ENCODE data around the gene SUGP1.

SUGP1 gene, protein sequence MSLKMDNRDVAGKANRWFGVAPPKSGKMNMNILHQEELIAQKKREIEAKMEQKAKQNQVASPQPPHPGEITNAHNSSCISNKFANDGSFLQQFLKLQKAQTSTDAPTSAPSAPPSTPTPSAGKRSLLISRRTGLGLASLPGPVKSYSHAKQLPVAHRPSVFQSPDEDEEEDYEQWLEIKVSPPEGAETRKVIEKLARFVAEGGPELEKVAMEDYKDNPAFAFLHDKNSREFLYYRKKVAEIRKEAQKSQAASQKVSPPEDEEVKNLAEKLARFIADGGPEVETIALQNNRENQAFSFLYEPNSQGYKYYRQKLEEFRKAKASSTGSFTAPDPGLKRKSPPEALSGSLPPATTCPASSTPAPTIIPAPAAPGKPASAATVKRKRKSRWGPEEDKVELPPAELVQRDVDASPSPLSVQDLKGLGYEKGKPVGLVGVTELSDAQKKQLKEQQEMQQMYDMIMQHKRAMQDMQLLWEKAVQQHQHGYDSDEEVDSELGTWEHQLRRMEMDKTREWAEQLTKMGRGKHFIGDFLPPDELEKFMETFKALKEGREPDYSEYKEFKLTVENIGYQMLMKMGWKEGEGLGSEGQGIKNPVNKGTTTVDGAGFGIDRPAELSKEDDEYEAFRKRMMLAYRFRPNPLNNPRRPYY
- total RNA-seq, result 33.4 to 54.4 (median 44.5) reads per million in 9 experiments

DNA sequence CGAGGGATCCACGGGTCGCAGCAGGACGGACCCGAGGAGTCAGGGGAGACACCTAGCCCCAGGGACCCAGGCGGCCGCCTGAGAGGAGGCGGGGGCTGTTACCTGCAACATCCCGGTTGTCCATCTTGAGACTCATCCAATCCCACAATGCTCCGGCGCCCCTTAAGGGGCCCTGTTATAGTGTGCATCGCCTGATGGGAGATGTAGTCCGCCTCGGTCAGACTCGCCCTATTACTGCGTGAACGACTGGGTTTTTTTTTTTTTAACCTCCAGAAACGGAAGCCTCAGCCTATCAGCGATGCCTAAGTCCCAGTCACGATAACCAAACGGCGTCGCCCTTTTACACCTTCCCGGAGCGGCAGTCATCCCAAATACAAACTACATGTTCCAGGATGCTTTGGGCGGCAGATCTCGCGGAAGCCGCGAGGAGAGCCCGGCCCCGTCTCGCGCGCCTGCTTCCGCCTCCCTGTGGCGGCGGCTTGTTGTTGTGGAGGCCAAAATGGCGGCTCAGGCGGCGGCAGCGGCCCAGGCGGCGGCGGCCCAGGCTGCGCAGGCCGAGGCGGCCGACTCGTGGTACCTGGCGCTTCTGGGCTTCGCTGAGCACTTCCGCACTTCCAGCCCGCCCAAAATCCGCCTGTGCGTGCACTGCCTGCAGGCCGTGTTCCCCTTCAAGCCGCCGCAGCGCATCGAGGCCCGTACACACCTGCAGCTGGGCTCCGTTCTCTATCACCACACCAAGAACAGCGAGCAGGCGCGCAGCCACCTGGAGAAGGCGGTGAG, at the start of gene SUGP1, which contains the start of gene MAU2:
TSS of gene SUGP1 (minus strand) at position 149 of the 780 bp plus-strand sequence. CDS start at position 136, 13 bp downstream.
TSS of gene MAU2 (plus strand) at position 469 of the 780 bp plus-strand sequence. CDS start at position 500, 31 bp downstream.
- peaks cover 24 to 31% of the 10 kb centered on the region in 2 donors for H3K4me1 Mint-ChIP-seq (ENCODE audit: low read depth in 2 of 2)

DNA sequence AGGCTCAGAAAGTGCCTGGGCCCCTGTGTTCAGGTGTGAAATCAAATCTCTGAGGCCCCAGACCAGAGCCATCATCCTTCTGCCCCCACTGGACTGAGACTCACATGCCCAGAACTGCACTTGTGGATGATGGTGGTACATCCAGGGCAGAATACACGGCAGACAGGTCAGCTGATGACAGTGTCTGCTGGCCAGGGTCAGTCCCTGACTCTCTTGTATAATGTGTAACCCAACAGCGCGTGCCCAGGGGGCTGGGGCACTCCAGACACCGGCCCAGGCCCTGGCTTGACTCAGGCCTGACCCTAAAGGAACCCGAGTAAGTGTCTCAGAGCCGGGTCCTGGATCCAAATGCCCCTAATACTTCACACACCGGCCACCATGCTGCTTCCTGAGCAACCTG, 47.8 kb upstream of the SUGP1 start:
- ATAC-seq (replicated peaks) (no peak), DNase-seq (no peak)
- no peak overlapping the region for H3K4me3 Mint-ChIP-seq
- H3K4me1 Mint-ChIP-seq (ENCODE audit: low read depth in 2 of 2), result peaks cover 18 to 19% of the 10 kb centered on the region in 2 donors
- H3K27me3 Mint-ChIP-seq, result no peaks in the 10 kb centered on the region
- H3K27ac Mint-ChIP-seq, result no peak overlapping the region
- peaks cover 6% of the 10 kb centered on the region for H3K36me3 Mint-ChIP-seq (ENCODE audit: insufficient read depth)
- H3K9me3 Mint-ChIP-seq, result no peaks in the 10 kb centered on the region

More for the DNA sequence above, at the start of gene SUGP1, which contains the start of gene MAU2:
- peaks cover 35% of the 10 kb centered on the region for H3K36me3 Mint-ChIP-seq (ENCODE audit: insufficient read depth)
- peak within 1 kb of the TSS; percentile 93 to 95 for H3K4me3 Mint-ChIP-seq
- no peaks in the 10 kb centered on the region for H3K9me3 Mint-ChIP-seq
- DNase-seq (peak; percentile 87 to 88 (median 88)), ATAC-seq (replicated peaks) (peak; percentile 87)
- H3K27ac Mint-ChIP-seq, result peak within 1 kb of the TSS; percentile 97 to 98
- H3K27me3 Mint-ChIP-seq, result no peaks in the 10 kb centered on the region

GRCh38 chr19:19366434-19367396, 46.4 kb upstream of the SUGP1 start:
- H3K4me3 Mint-ChIP-seq, result peak overlapping the region; percentile 48 to 64
- peaks cover 6% of the 10 kb centered on the region for H3K36me3 Mint-ChIP-seq (ENCODE audit: insufficient read depth)
- peaks cover 15 to 17% of the 10 kb centered on the region in 2 donors for H3K4me1 Mint-ChIP-seq (ENCODE audit: low read depth in 2 of 2)
- H3K9me3 Mint-ChIP-seq, result no peaks in the 10 kb centered on the region
- DNase-seq (peak; percentile 48 to 69 (median 62)), ATAC-seq (replicated peaks) (peak; percentile 75)
- H3K27ac Mint-ChIP-seq, result peak overlapping the region in 1 of 2 donors; percentile 54
- no peaks in the 10 kb centered on the region for H3K27me3 Mint-ChIP-seq

DNA sequence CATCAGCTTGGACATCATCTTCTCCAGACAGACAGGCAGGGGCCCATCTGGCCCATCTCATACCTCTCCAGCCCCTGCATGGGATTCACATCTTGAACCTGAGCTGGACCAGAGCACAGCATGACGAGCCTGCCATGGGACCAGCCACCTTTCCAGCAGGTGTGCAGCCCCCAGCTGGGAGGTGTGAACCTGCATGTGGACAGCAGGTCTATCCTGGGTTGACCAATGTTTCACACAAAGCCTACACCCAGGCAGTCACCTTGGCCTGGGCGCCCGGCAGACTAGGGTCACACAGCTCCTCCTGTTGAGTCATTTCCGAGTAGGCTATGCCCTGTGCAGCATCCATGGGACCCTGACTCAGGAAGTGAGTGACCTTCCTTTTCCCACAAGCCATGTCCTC, 41.8 kb upstream of the SUGP1 start:
- DNase-seq, result no peak
- Mint-ChIP-seq H3K36me3 (ENCODE audit: insufficient read depth) (peaks cover 13% of the 10 kb centered on the region), H3K27me3 (no peaks in the 10 kb centered on the region), H3K9me3 (no peaks in the 10 kb centered on the region), H3K4me1 (ENCODE audit: low read depth in 2 of 2) (peaks cover 15 to 29% of the 10 kb centered on the region in 2 donors), H3K27ac (peak overlapping the region in 1 of 2 donors; percentile 69), H3K4me3 (peak overlapping the region in 1 of 2 donors; percentile 16)
- no peak for ATAC-seq (replicated peaks)

DNA sequence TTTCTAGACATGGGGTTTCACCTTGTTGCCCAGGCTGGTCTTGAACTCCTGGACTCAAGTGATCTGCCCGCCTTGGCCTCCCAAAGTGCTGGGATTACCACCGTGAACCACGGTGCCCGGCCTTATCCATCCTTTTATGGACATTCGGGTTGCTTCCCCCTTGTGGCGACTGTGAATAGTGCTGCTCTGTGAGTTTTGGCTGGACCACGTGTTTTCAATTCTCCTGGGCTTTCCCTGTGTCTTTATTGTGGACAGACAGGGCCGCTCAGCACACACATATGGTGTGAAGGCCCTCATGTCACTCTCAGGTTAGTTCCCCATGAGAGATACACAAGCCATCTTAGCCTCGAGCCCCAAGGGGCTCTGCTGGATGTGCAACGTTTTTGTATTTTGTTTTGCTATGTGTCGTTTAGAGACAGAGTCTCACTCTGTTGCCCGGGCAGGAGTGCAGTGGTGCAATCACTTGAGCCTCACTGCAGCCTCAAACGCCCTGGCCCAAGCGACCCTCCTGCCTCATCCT, 40.8 kb upstream of the SUGP1 start:
- peak overlapping the region; percentile 8 to 55 for H3K27ac Mint-ChIP-seq
- no peaks in the 10 kb centered on the region for H3K27me3 Mint-ChIP-seq
- H3K4me1 Mint-ChIP-seq (ENCODE audit: low read depth in 2 of 2), result peaks cover 10 to 24% of the 10 kb centered on the region in 2 donors
- H3K4me3 Mint-ChIP-seq, result peak overlapping the region; percentile 16 to 40
- DNase-seq, result peak; percentile 60 to 72 (median 66)
- H3K36me3 Mint-ChIP-seq (ENCODE audit: insufficient read depth), result peaks cover 14% of the 10 kb centered on the region
- ATAC-seq (replicated peaks), result peak; percentile 72
- H3K9me3 Mint-ChIP-seq, result no peaks in the 10 kb centered on the region

DNA sequence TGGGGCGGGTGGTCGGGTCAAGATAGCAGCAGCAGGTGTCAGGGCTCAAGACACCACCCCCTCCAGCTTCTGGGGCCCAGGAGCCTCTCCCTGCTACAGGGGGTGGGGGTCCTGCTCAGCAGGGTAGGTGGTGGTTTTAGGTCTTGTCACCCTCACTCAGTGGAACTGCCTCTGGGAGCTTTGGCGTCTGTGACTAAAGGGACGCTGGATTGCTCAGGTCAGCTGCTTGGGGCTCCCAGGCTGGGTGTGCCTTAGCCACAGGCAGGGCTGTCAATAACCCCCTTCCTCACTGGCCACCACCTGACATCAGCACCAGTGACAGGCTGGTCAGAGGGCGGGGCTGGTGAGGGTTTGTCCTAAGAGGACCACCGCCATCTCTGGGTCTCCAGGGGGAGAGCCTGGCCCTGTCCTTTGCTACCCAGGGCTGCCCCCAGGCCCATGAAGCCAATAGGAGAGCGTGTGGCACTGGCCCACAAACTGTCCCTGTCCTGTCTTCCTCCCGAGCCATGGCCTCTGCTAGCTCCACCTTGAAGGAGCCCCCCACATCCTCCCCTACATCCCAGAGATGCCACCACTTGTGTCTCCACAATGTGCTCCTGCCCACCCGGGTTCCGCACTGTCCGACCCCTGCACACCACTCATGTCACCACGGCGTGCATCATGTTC, 36.7 kb upstream of the SUGP1 start:
- Mint-ChIP-seq H3K36me3 (ENCODE audit: insufficient read depth) (peaks cover 27% of the 10 kb centered on the region), H3K27me3 (no peaks in the 10 kb centered on the region)

GRCh38 chr19:19356500-19356899, 36.2 kb upstream of the SUGP1 start:
- H3K27ac Mint-ChIP-seq, result no peak overlapping the region
- DNase-seq (no peak), ATAC-seq (replicated peaks) (no peak)
- H3K27me3 Mint-ChIP-seq, result no peaks in the 10 kb centered on the region
- H3K9me3 Mint-ChIP-seq, result no peaks in the 10 kb centered on the region
- H3K36me3 Mint-ChIP-seq (ENCODE audit: insufficient read depth), result peaks cover 32% of the 10 kb centered on the region
- H3K4me1 Mint-ChIP-seq (ENCODE audit: low read depth in 2 of 2), result peaks cover 0 to 14% of the 10 kb centered on the region in 2 donors
- no peak overlapping the region for H3K4me3 Mint-ChIP-seq

More for the DNA sequence above, 36.7 kb upstream of the SUGP1 start:
- H3K9me3 Mint-ChIP-seq, result no peaks in the 10 kb centered on the region
- no peak overlapping the region for H3K4me3 Mint-ChIP-seq
- peaks cover 0 to 16% of the 10 kb centered on the region in 2 donors for H3K4me1 Mint-ChIP-seq (ENCODE audit: low read depth in 2 of 2)
- DNase-seq (no peak), ATAC-seq (replicated peaks) (no peak)
- peak overlapping the region; percentile 44 to 67 for H3K27ac Mint-ChIP-seq

- DNase-seq (no peak), ATAC-seq (replicated peaks) (no peak)
- Mint-ChIP-seq H3K27ac (no peak overlapping the region), H3K36me3 (ENCODE audit: insufficient read depth) (peaks cover 33% of the 10 kb centered on the region), H3K4me1 (ENCODE audit: low read depth in 2 of 2) (peaks cover 0 to 7% of the 10 kb centered on the region in 2 donors), H3K9me3 (no peaks in the 10 kb centered on the region), H3K27me3 (no peaks in the 10 kb centered on the region), H3K4me3 (no peak overlapping the region)
Measured at GRCh38 chr19:19355606-19356139, 35.4 kb upstream of the SUGP1 start.

- no peak for ATAC-seq (replicated peaks)
- Mint-ChIP-seq H3K4me1 (ENCODE audit: low read depth in 2 of 2) (peaks cover 0 to 7% of the 10 kb centered on the region in 2 donors), H3K36me3 (ENCODE audit: insufficient read depth) (peaks cover 38% of the 10 kb centered on the region)
Measured at GRCh38 chr19:19354932-19355331, 34.6 kb upstream of the SUGP1 start.

GRCh38 chr19:19354007-19354406, 33.7 kb upstream of the SUGP1 start:
- ATAC-seq (replicated peaks) (no peak), DNase-seq (no peak)
- Mint-ChIP-seq H3K4me3 (no peak overlapping the region), H3K9me3 (no peaks in the 10 kb centered on the region), H3K27ac (peak overlapping the region in 1 of 2 donors; percentile 87), H3K36me3 (ENCODE audit: insufficient read depth) (peaks cover 37% of the 10 kb centered on the region), H3K4me1 (ENCODE audit: low read depth in 2 of 2) (peaks cover 0 to 7% of the 10 kb centered on the region in 2 donors), H3K27me3 (no peaks in the 10 kb centered on the region)

More at GRCh38 chr19:19354932-19355331, 34.6 kb upstream of the SUGP1 start:
- no peak for DNase-seq
- no peak overlapping the region for H3K27ac Mint-ChIP-seq
- H3K27me3 Mint-ChIP-seq, result no peaks in the 10 kb centered on the region
- H3K4me3 Mint-ChIP-seq, result no peak overlapping the region
- H3K9me3 Mint-ChIP-seq, result no peaks in the 10 kb centered on the region

DNA sequence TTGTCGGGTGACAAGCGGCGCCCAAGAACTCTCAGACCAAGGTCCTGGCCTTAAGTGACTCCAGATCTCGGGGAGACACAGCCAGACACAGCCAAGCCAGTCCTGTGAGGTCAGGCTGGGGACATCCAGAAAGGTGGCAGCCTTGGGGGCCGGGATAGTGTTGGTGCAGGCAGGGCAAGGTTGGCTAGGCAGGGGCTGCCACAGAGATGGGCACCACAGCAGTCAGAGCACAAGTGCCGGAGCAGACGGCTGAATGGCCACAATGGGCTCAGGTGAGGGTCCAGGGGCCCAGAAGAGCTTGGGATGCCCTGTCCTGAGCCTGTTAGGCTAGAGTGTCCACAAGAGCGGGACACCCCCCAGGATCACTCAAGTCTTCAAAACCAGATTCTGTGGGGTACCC, 32.5 kb upstream of the SUGP1 start:
- Mint-ChIP-seq H3K27me3 (no peaks in the 10 kb centered on the region), H3K4me3 (no peak overlapping the region), H3K4me1 (ENCODE audit: low read depth in 2 of 2) (peaks cover 0 to 4% of the 10 kb centered on the region in 2 donors), H3K9me3 (no peaks in the 10 kb centered on the region), H3K36me3 (ENCODE audit: insufficient read depth) (peaks cover 37% of the 10 kb centered on the region), H3K27ac (peak overlapping the region in 1 of 2 donors; percentile 87)
- DNase-seq, result no peak
- no peak for ATAC-seq (replicated peaks)
